C4-2B (cell line): Measurements from ENCODE around the gene DENND2A.

Experiments used
- CTCF ChIP-seq: fragments of 450-650 bp; conservative IDR thresholded peaks from 2 replicates; pipeline ENCODE4 v1.5.1; 2017; ENCODE audit warnings: mild to moderate bottlenecking
- ZFX ChIP-seq: fragments of 450-650 bp; IDR thresholded peaks from 2 replicates; pipeline ENCODE4 v1.6.1; 2017

GRCh38 chr7:140591180-140591902 is 49.3 kb downstream of the DENND2A start:
- TF ChIP-seq CTCF, result no peak
- TF ChIP-seq ZFX, result no peak
